OCI-LY1 (cell line): ENCODE results near the gene PNLDC1.
"Not testable (repeated sequence)": the region's sequence is repeated elsewhere in the genome, so short reads cannot be mapped to it uniquely, and the experiment has no call there.

Experiments
- H2AFZ ChIP-seq: fragments of 200-600 bp; sonication (generic), shearing (Covaris generic); 2 replicates; pipeline ENCODE4 v1.6.0; 2014; ENCODE audit warnings: antibody characterized with exemption, mild to moderate bottlenecking, low read length
- H3F3A ChIP-seq: fragments of 200-600 bp; sonication (generic), shearing (Covaris generic); 2 replicates; pipeline ENCODE4 v1.6.0; 2014; ENCODE audit warnings: mild to moderate bottlenecking, antibody characterized with exemption, low read length, moderate library complexity; ENCODE audit not compliant: insufficient read depth
- H3K27ac ChIP-seq: fragments of 200-600 bp; sonication (generic); 2 replicates; pipeline ENCODE4 v1.5.1; 2014; ENCODE audit warnings: low read length, mixed run types, mild to moderate bottlenecking, low read depth; ENCODE audit not compliant: poor library complexity, severe bottlenecking
- H3K27me3 ChIP-seq: fragments of 200-600 bp; sonication (generic); 2 replicates; pipeline ENCODE4 v1.6.0; 2014; ENCODE audit warnings: antibody characterized with exemption, mild to moderate bottlenecking, low read length, moderate library complexity; ENCODE audit not compliant: insufficient read depth
- H3K36me3 ChIP-seq: fragments of 200-600 bp; sonication (generic); 2 replicates; pipeline ENCODE4 v1.6.1; 2014; ENCODE audit warnings: mild to moderate bottlenecking, antibody characterized with exemption, low read length, moderate library complexity, mixed read lengths; ENCODE audit not compliant: insufficient read depth
- H3K4me1 ChIP-seq: fragments of 200-600 bp; sonication (generic); 2 replicates; pipeline ENCODE4 v1.5.1; 2014; ENCODE audit warnings: mild to moderate bottlenecking, low read length, moderate library complexity; ENCODE audit not compliant: insufficient read depth, severe bottlenecking
- H3K4me2 ChIP-seq: fragments of 200-600 bp; sonication (generic), shearing (Covaris generic); 2 replicates; pipeline ENCODE4 v1.6.1; 2014; ENCODE audit warnings: low read length
- H3K4me3 ChIP-seq: fragments of 200-600 bp; sonication (generic); 2 replicates; pipeline ENCODE4 v1.5.1; 2014; ENCODE audit warnings: low read length, low read depth, mild to moderate bottlenecking, mixed read lengths; ENCODE audit not compliant: poor library complexity, severe bottlenecking
- H3K79me2 ChIP-seq: fragments of 200-600 bp; shearing (Covaris generic); 2 replicates; pipeline ENCODE4 v1.6.1; 2016; ENCODE audit warnings: mixed run types, low read length, mixed read lengths; ENCODE audit not compliant: insufficient read depth
- H3K9ac ChIP-seq: fragments of 200-600 bp; sonication (generic), shearing (Covaris generic); 2 replicates; pipeline ENCODE4 v1.6.1; 2014; ENCODE audit warnings: mild to moderate bottlenecking, low read length, mixed read lengths
- H3K9me2 ChIP-seq: fragments of 200-600 bp; sonication (generic), shearing (Covaris generic); 2 replicates; pipeline ENCODE4 v1.6.1; 2014; ENCODE audit warnings: low read depth, mild to moderate bottlenecking, low read length, mixed read lengths
- H3K9me3 ChIP-seq: fragments of 200-600 bp; shearing (Covaris generic); 2 replicates; pipeline ENCODE4 v1.6.1; 2014; ENCODE audit warnings: low read length, mixed read lengths
- H4K20me1 ChIP-seq: fragments of 200-600 bp; sonication (generic), shearing (Covaris generic); 2 replicates; pipeline ENCODE4 v1.6.0; 2016; ENCODE audit warnings: mild to moderate bottlenecking, low read length; ENCODE audit not compliant: insufficient read depth
- CTCF ChIP-seq: fragments of 200-600 bp; sonication (generic), shearing (Covaris generic); IDR thresholded peaks from 2 replicates; pipeline ENCODE4 v1.5.1; 2017; ENCODE audit warnings: mild to moderate bottlenecking, antibody characterized with exemption, low read length, moderate library complexity, mixed read lengths
- EZH2 ChIP-seq: fragments of 200-600 bp; sonication (generic), shearing (Covaris generic); IDR thresholded peaks from 2 replicates; pipeline ENCODE4 v1.8.0; 2017; ENCODE audit warnings: borderline replicate concordance, mixed run types, mild to moderate bottlenecking, antibody characterized with exemption, low read length, moderate library complexity, mixed read lengths

Gene PNLDC1

GRCh38 chr6:159823953-159824352 lies 23.9 kb downstream of the PNLDC1 start:
- Histone ChIP-seq H3K4me1 (peaks cover 12% of the 10 kb centered on the region), H3K4me2 (no peak overlapping the region)

GRCh38 chr6:159824690-159825089 lies 24.6 kb downstream of the PNLDC1 start:
- H3K27me3 ChIP-seq, H3F3A ChIP-seq, H3K27ac ChIP-seq, H2AFZ ChIP-seq, H3K9me2 ChIP-seq, H3K4me2 ChIP-seq, H3K9me3 ChIP-seq, H3K36me3 ChIP-seq, H3K4me3 ChIP-seq, H3K9ac ChIP-seq, H3K79me2 ChIP-seq, H4K20me1 ChIP-seq: not testable (repeated sequence)
- peaks cover 11% of the 10 kb centered on the region for H3K4me1 ChIP-seq

More at GRCh38 chr6:159823953-159824352, 23.9 kb downstream of the PNLDC1 start:
- H3K9me2 ChIP-seq: no peaks in the 10 kb centered on the region
- no peaks in the 10 kb centered on the region for H3F3A ChIP-seq
- no peaks in the 10 kb centered on the region for H3K79me2 ChIP-seq
- no peaks in the 10 kb centered on the region for H3K36me3 ChIP-seq
- H3K9me3 ChIP-seq: no peaks in the 10 kb centered on the region
- no peak overlapping the region for H2AFZ ChIP-seq
- H3K27ac ChIP-seq: no peak overlapping the region
- TF ChIP-seq CTCF (no peak), EZH2 (no peak)
- peaks cover 6% of the 10 kb centered on the region; the same call in 1 of the 2 replicates for H3K27me3 ChIP-seq
- H4K20me1 ChIP-seq: no peaks in the 10 kb centered on the region
- H3K9ac ChIP-seq: no peak overlapping the region
- H3K4me3 ChIP-seq: no peak overlapping the region

- Histone ChIP-seq H3K9me2 (no peaks in the 10 kb centered on the region), H4K20me1 (no peaks in the 10 kb centered on the region), H3K27ac (no peak overlapping the region), H3K4me1 (no peaks in the 10 kb centered on the region), H3F3A (no peaks in the 10 kb centered on the region), H3K4me3 (no peak overlapping the region), H3K9ac (no peak overlapping the region), H2AFZ (no peak overlapping the region), H3K4me2 (no peak overlapping the region), H3K79me2 (no peaks in the 10 kb centered on the region), H3K9me3 (no peaks in the 10 kb centered on the region), H3K36me3 (no peaks in the 10 kb centered on the region), H3K27me3 (peaks cover 6% of the 10 kb centered on the region; the same call in 1 of the 2 replicates)
- TF ChIP-seq CTCF (no peak), EZH2 (no peak)
Observed at GRCh38 chr6:159826004-159826403, 25.9 kb downstream of the PNLDC1 start.

GRCh38 chr6:159826968-159827647 lies 27.0 kb downstream of the PNLDC1 start:
- no peaks in the 10 kb centered on the region for H3F3A ChIP-seq
- no peaks in the 10 kb centered on the region for H3K9me2 ChIP-seq
- peaks cover 6% of the 10 kb centered on the region; the same call in 1 of the 2 replicates for H3K27me3 ChIP-seq
- H3K4me3 ChIP-seq: no peak overlapping the region
- no peaks in the 10 kb centered on the region for H4K20me1 ChIP-seq
- H3K4me1 ChIP-seq: no peaks in the 10 kb centered on the region
- H3K4me2 ChIP-seq: no peak overlapping the region
- H3K9me3 ChIP-seq: no peaks in the 10 kb centered on the region
- no peak overlapping the region for H3K9ac ChIP-seq
- H3K36me3 ChIP-seq: no peaks in the 10 kb centered on the region
- no peak overlapping the region for H2AFZ ChIP-seq
- no peak overlapping the region for H3K27ac ChIP-seq
- H3K79me2 ChIP-seq: no peaks in the 10 kb centered on the region
- TF ChIP-seq EZH2 (no peak), CTCF (no peak)
